Kidney epithelial cell (primary cell): Measurements from ENCODE around the gene CHKA. TPM values are rescaled to one million over a fixed set of nuclear protein-coding genes. Genes with fewer than 3 reads are reported as not detected.

Experiments used
- DNase-seq: peaks from one replicate; pipeline ENCODE4 v3.0.0-alpha.2; 2010; ENCODE audit warnings: low read depth
- H3K27me3 ChIP-seq: 2 replicates; pipeline ENCODE4 v1.6.0; 2011; ENCODE audit warnings: low read length; ENCODE audit not compliant: control insufficient read depth, insufficient read depth
- H3K36me3 ChIP-seq: 2 replicates; pipeline ENCODE4 v1.5.1; 2011; ENCODE audit warnings: low read length; ENCODE audit not compliant: control insufficient read depth, insufficient read depth
- H3K4me3 ChIP-seq: 2 replicates; pipeline ENCODE4 v1.5.1; 2011; ENCODE audit warnings: low read depth, mild to moderate bottlenecking, control low read depth, low read length
- total RNA-seq: library from RNA; depleted of rRNA; stranded (reverse); fragments of >200 nt; gene quantifications from 2 replicates; pipeline ENCODE4 v1.2.3, GENCODE V29; 2015
- TF ChIP-seq, protein P1 (sequence below): IDR thresholded peaks from 2 replicates; pipeline ENCODE4 v1.5.1; 2011; ENCODE audit warnings: mild to moderate bottlenecking, moderate library complexity, low read length, control low read depth, inconsistent platforms; ENCODE audit not compliant: insufficient read depth, poor library complexity, severe bottlenecking

Gene CHKA
- total RNA-seq, 1 donor from 2014 or later = 30.9 TPM

DNA sequence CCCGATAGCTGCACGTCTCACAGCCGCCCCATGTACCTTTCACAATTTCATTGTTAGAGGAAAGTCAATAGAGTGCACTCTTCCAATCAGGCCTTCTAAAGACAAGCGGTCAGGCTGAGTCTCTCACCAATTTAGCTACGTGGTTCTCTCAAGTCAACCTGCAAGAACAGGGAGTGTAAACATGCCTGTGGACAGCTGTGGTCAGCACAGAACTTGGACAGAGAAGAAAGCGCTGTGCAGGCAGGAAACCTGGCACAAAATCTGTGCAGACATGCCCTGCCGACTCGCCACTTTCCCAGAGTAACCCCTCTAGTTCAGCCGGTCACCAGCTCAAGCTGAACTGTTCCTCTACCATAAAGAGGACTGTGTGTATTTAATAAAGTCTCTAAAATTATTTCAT lies 39.5 kb downstream of the CHKA start:
- Histone ChIP-seq H3K27me3 (no peaks in the 10 kb centered on the region), H3K4me3 (no peak overlapping the region), H3K36me3 (no peaks in the 10 kb centered on the region)
- DNase-seq = no peak
- TF ChIP-seq, protein P1, sequence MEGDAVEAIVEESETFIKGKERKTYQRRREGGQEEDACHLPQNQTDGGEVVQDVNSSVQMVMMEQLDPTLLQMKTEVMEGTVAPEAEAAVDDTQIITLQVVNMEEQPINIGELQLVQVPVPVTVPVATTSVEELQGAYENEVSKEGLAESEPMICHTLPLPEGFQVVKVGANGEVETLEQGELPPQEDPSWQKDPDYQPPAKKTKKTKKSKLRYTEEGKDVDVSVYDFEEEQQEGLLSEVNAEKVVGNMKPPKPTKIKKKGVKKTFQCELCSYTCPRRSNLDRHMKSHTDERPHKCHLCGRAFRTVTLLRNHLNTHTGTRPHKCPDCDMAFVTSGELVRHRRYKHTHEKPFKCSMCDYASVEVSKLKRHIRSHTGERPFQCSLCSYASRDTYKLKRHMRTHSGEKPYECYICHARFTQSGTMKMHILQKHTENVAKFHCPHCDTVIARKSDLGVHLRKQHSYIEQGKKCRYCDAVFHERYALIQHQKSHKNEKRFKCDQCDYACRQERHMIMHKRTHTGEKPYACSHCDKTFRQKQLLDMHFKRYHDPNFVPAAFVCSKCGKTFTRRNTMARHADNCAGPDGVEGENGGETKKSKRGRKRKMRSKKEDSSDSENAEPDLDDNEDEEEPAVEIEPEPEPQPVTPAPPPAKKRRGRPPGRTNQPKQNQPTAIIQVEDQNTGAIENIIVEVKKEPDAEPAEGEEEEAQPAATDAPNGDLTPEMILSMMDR = no peak

DNA sequence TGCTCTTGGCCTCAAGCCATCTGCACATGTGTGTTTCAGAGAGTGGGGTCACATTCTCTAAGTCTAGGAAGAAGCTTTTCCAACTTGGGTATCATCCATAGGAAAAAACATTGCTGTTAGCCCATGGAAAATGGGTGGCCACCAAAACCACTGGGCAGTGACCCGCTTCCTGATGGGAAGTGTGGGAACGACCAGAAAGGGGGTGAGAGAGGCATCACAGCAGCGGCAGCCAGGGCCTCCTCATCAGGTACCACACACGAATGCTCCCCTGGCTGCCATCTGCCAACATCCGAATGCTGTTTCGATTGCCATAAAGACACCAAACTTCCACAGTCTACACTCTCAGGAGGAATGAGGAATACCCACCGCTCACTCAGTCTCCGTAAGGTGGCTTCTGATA lies 40.3 kb downstream of the CHKA start:
- H3K4me3 ChIP-seq = no peak overlapping the region
- H3K36me3 ChIP-seq = no peaks in the 10 kb centered on the region
- TF ChIP-seq, protein P1 = no peak
- no peaks in the 10 kb centered on the region for H3K27me3 ChIP-seq
- no peak for DNase-seq

DNA sequence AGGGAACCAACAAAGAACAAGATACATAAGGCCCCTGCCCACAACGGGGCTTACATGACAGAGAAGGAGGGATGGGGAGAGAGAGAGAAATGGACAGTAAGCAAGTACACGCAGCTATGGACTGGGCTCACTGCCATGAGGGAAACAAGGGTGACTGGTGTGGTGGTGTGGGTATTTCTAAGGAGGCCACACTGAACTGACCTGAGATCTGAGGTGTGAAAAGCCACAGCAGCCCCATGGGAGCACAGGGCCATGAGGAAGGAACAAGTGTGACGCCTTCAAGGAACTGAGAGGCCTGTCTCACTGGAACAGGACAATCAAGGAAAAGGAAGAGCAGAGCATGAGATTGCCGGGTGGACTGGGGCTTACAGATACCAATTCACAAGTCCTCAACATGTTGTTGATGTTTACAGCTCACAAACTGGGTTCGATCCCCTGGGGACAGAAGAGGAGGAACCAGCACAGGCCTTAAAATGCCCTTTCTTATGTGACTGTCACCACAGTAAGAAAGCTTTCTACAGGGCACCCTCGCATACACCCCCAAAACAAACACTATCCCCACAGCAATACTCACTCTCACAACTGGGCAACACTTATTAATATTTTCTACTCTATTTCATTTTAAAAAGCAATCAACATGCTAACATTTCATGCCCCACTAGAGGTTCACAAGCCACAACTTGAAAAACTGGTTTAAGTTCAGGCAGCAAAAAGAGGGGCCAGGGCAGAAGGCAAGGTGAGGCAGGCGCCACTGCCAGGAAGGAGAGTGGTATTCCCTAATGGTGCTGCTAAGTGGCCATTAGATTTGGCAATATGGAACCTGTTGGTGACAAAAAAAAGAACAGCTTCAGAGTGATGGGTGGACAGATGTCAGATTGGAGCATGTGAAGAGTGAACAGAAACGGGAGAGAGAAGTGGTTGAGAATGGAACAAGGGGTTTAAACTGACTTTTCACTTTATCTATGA lies 43.3 kb downstream of the CHKA start:
- TF ChIP-seq, protein P1 = no peak
- H3K27me3 ChIP-seq = no peaks in the 10 kb centered on the region
- no peaks in the 10 kb centered on the region for H3K36me3 ChIP-seq
- no peak for DNase-seq
- no peak overlapping the region for H3K4me3 ChIP-seq

DNA sequence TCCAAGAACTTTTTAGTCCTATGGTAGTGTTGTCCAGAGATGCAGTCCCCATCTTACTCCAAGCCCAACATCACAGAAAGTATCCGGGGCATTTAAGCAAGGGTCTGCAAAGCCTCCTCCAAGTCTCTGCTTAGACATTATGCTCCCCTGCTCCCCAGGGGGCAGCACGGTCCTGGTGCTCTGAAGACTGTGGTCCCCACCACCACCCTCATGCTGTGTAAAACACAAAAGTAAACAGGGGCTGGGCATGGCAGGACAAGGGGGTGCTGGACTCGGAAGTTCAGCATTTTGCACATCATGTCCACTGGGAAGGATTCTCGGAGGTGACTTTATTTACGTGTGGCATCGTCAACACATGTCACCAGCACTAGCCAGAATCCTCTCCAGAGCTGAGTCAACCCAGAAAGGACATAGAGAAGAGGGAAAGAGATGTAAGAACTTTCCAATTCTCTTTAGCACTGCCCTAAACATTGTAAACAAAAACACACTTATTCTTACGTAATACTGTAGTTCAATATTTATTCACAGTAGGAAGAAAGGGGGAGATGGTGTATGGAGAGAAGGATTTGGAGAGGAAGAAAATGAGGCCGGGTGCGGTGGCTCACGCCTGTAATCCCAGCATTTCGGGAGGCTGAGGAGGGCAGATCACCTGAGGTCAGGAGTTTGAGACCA lies 44.7 kb downstream of the CHKA start:
- DNase-seq = no peak
- Histone ChIP-seq H3K36me3 (no peaks in the 10 kb centered on the region), H3K27me3 (no peaks in the 10 kb centered on the region), H3K4me3 (no peak overlapping the region)
- TF ChIP-seq, protein P1 = peak; percentile 25

DNA sequence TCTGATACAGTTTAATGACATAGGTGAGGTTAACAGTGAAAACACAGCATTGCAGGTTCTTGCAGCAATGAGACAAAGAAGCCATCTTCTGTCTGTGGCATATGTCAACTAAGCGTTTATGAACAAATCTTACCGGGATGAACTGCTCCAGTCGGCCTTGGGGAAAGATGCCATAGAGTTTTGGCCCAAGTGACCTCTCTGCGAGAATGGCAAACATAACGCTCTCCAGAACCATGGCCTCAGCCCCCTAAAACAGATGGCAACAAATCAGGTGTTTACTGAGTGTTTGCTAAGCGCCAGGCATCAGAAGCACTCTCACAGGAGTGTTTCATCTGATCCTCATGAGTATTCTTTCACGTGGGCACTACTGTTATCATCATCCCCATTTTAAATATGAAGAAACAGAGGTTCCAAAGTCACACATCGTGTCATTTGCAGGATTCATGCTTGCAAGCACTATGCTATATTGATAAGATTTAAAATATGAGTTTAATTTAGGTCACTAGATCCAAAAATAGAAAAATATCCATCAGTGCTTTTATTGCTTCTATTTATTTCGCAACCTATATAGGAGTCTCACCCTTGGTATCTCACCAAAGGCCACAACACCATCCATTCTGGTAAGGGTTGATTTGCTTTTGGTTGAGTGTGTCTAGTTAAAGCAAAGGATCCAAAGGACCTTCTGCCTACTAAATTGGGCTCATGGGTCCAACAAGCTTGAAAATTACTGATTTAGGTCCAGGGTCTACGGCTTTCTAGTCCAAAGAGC lies 46.4 kb downstream of the CHKA start:
- TF ChIP-seq, protein P1 = no peak
- H3K36me3 ChIP-seq = no peaks in the 10 kb centered on the region
- H3K27me3 ChIP-seq = no peaks in the 10 kb centered on the region
- H3K4me3 ChIP-seq = no peak overlapping the region
- DNase-seq = no peak
